Fibroblast of pulmonary artery (primary cell): ENCODE measurements around the gene ZNF700.
"Not testable (repeated sequence)": the region's sequence is repeated elsewhere in the genome, so short reads cannot be mapped to it uniquely, and the experiment has no call there.

Source experiments
- DNase-seq: peaks from one replicate; pipeline ENCODE4 v3.0.0-alpha.2; 2010; ENCODE audit warnings: low read depth
- H3K4me3 ChIP-seq: replicated peaks from 2 replicates; pipeline ENCODE4 v1.5.1; 2011; ENCODE audit warnings: low read depth, mild to moderate bottlenecking, control low read depth, low read length, moderate library complexity
- CTCF ChIP-seq: IDR thresholded peaks from 2 replicates; pipeline ENCODE4 v1.5.1; 2011; ENCODE audit warnings: mild to moderate bottlenecking, control low read depth, low read length, inconsistent platforms; ENCODE audit errors: missing control alignments

ZNF700 gene

GRCh38 chr19:11982526-11982925, 57.6 kb downstream of the ZNF700 start:
- TF ChIP-seq CTCF: no peak
- no peak overlapping the region for H3K4me3 ChIP-seq
- no peak for DNase-seq

GRCh38 chr19:11984986-11985385, 60.1 kb downstream of the ZNF700 start:
- no peak for TF ChIP-seq CTCF
- H3K4me3 ChIP-seq: no peak overlapping the region
- no peak for DNase-seq

GRCh38 chr19:11986754-11987153, 61.8 kb downstream of the ZNF700 start:
- DNase-seq: no peak
- no peak for TF ChIP-seq CTCF
- no peak overlapping the region for H3K4me3 ChIP-seq

GRCh38 chr19:11987405-11988281, 62.7 kb downstream of the ZNF700 start:
- peak overlapping the region; percentile 93 for H3K4me3 ChIP-seq
- peak; percentile 94 for DNase-seq
- no peak for TF ChIP-seq CTCF

- peak overlapping the region; percentile 93 for H3K4me3 ChIP-seq
- DNase-seq: no peak
- TF ChIP-seq CTCF: no peak
These were observed 64.2 kb downstream of the ZNF700 start for GRCh38 chr19:11989112-11989456.

- not testable (repeated sequence) for DNase-seq, H3K4me3 ChIP-seq
These were observed 67.0 kb downstream of the ZNF700 start for GRCh38 chr19:11991921-11992320.

GRCh38 chr19:11995174-11995573, 70.3 kb downstream of the ZNF700 start:
- peak; percentile 70 for DNase-seq
- no peak overlapping the region for H3K4me3 ChIP-seq
- TF ChIP-seq CTCF: no peak
